GM21717 (cell line): ENCODE results near the gene AGBL5.
"Not testable (repeated sequence)": the region's sequence is repeated elsewhere in the genome, so short reads cannot be mapped to it uniquely, and the experiment has no call there.

Experiments used
- ATAC-seq: cut with Tn5 transposase; IDR thresholded peaks from one replicate; pipeline ENCODE4 v1.9.1; 2021; ENCODE audit warnings: mild to moderate bottlenecking, moderate library complexity; ENCODE audit not compliant: unreplicated experiment

Gene AGBL5

GRCh38 chr2:27073782-27074181 is 22.3 kb downstream of the AGBL5 start:
- no peak for ATAC-seq

GRCh38 chr2:27074738-27075565 is 23.5 kb downstream of the AGBL5 start:
- no peak for ATAC-seq

GRCh38 chr2:27075566-27075871 is 24.1 kb downstream of the AGBL5 start:
- not testable (repeated sequence) for ATAC-seq

- ATAC-seq, result no peak
Observed at GRCh38 chr2:27076323-27076722, 24.9 kb downstream of the AGBL5 start.

GRCh38 chr2:27077231-27077630 is 25.8 kb downstream of the AGBL5 start:
- no peak for ATAC-seq

GRCh38 chr2:27078267-27079194 is 27.1 kb downstream of the AGBL5 start, which contains the start of gene EMILIN1:
TSS of gene EMILIN1 (plus strand) at chr2:27078615. CDS start at chr2:27079066, 451 bp downstream.
- ATAC-seq, result no peak

- ATAC-seq, result no peak
Observed at GRCh38 chr2:27079233-27080139, 28.0 kb downstream of the AGBL5 start.

GRCh38 chr2:27080140-27080469 is 28.6 kb downstream of the AGBL5 start:
- ATAC-seq, result no peak

GRCh38 chr2:27080603-27080936 is 29.1 kb downstream of the AGBL5 start:
- no peak for ATAC-seq

- ATAC-seq, result no peak
Observed at GRCh38 chr2:27081984-27082772, 30.7 kb downstream of the AGBL5 start.

- no peak for ATAC-seq
Observed at GRCh38 chr2:27082773-27083409, 31.4 kb downstream of the AGBL5 start.

GRCh38 chr2:27083410-27084296 is 32.2 kb downstream of the AGBL5 start:
- no peak for ATAC-seq

GRCh38 chr2:27084297-27085061 is 33.0 kb downstream of the AGBL5 start:
- no peak for ATAC-seq

GRCh38 chr2:27085062-27085672 is 33.7 kb downstream of the AGBL5 start:
- no peak for ATAC-seq

GRCh38 chr2:27085673-27086089 is 34.2 kb downstream of the AGBL5 start:
- ATAC-seq, result no peak

GRCh38 chr2:27086090-27086723 is 34.7 kb downstream of the AGBL5 start:
- peak; percentile 75 for ATAC-seq
